ENCODE data around the gene NHERF2.

NHERF2 gene

GRCh38 chr16:2085669-2086068 is 59.0 kb downstream of the NHERF2 start:
- TF ChIP-seq CTCF (conservative IDR thresholded peaks at IDR 0.05), result no peak
- H3K27ac ChIP-seq, result no peak overlapping the region

- H3K27ac ChIP-seq, result no peak overlapping the region
- TF ChIP-seq CTCF (conservative IDR thresholded peaks at IDR 0.05), result no peak
These were observed 59.5 kb downstream of the NHERF2 start for GRCh38 chr16:2086106-2086742.

GRCh38 chr16:2086812-2087747 is 60.4 kb downstream of the NHERF2 start:
- no peak for TF ChIP-seq CTCF (conservative IDR thresholded peaks at IDR 0.05)
- H3K27ac ChIP-seq, result no peak overlapping the region

- no peak overlapping the region for H3K27ac ChIP-seq
- no peak for TF ChIP-seq CTCF (conservative IDR thresholded peaks at IDR 0.05)
These were observed 61.3 kb downstream of the NHERF2 start for GRCh38 chr16:2087748-2088631.

Data from VCaP (cell line).